AG04449 (cell line): Measurements from ENCODE around the gene FLNB.
A peak's percentile ranks its signal among the peaks of the same experiment; 100 is the strongest.
"Not testable (repeated sequence)": the region's sequence is repeated elsewhere in the genome, so short reads cannot be mapped to it uniquely, and the experiment has no call there.

Experiments
- CTCF ChIA-PET: fragments of 350-600 bp; formaldehyde crosslinking; extraction: SDS; loops from one replicate; lab custom pipeline; 2021; ENCODE audit warnings: antibody characterized with exemption; lab: Yijun Ruan, JAX
- POLR2A ChIA-PET: fragments of 400-600, 350-600 bp; formaldehyde crosslinking; extraction: SDS; loops from one replicate; lab custom pipeline; 2020; ENCODE audit warnings: antibody characterized with exemption, inconsistent platforms; lab: Yijun Ruan, JAX
- DNase-seq: peaks from one replicate; pipeline ENCODE4 v3.0.0-alpha.2; 2010; ENCODE audit warnings: low read depth, low spot score
- H3K4me3 ChIP-seq: 2 replicates; pipeline ENCODE4 v1.5.1; 2011; ENCODE audit warnings: low read depth, mild to moderate bottlenecking, control low read depth, low read length
- TF ChIP-seq, protein P1 (sequence below): IDR thresholded peaks from one replicate; pipeline ENCODE4 v1.5.1; 2011; ENCODE audit warnings: mild to moderate bottlenecking, moderate library complexity, low read length, control low read depth, inconsistent platforms; ENCODE audit not compliant: insufficient read depth; ENCODE audit errors: missing control alignments

FLNB gene

GRCh38 chr3:57983734-57984518 is 24.3 kb upstream of the FLNB start:
- TF ChIP-seq, protein P1, sequence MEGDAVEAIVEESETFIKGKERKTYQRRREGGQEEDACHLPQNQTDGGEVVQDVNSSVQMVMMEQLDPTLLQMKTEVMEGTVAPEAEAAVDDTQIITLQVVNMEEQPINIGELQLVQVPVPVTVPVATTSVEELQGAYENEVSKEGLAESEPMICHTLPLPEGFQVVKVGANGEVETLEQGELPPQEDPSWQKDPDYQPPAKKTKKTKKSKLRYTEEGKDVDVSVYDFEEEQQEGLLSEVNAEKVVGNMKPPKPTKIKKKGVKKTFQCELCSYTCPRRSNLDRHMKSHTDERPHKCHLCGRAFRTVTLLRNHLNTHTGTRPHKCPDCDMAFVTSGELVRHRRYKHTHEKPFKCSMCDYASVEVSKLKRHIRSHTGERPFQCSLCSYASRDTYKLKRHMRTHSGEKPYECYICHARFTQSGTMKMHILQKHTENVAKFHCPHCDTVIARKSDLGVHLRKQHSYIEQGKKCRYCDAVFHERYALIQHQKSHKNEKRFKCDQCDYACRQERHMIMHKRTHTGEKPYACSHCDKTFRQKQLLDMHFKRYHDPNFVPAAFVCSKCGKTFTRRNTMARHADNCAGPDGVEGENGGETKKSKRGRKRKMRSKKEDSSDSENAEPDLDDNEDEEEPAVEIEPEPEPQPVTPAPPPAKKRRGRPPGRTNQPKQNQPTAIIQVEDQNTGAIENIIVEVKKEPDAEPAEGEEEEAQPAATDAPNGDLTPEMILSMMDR = no peak
- H3K4me3 ChIP-seq = no peak overlapping the region
- ChIA-PET CTCF (interaction anchor here (1.3 to 1.4 kb wide), 2 partner anchors 22 to 24 kb away, joined by 4 to 6 read pairs; no protein-coding TSS in a partner anchor), POLR2A (no interaction called here)
- peak; percentile 67 for DNase-seq

DNA sequence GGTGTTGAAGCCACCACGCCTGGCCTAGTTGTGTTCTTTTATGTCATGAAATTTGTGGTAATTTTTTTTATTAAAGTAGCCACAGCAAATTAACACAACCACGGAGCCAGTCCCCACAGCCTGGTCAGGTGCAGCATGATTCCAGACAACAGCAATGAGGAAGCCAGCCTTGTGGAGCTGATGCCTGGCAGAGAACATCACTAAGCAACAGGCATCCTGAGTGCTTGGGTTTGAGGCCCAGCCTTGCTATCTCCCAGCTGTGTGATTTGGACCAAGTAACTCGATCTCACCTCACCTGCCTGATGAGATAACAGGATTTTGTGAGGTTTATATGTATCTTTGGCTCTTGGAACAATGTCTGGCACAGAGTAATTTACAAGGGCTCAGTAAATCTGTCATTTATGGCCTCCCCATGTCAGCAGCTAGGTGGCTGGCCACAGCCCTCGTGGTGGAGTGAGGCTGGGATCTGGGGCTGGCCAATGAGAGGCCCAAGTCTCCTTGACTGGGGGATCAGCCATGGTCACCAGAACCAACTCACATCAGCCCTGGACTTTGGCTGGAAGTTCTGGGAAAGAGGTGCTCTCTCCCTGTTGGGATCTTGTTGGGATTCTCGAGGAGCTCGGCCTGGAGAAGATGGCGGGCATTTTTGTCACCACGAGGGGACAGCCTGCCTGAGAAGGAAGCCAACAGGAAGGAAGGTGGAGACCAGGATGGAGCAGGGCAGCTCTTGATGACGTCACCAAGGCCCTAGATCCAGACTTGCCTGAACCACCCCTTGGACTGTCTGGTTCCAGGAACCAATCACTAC is 22.8 kb upstream of the FLNB start:
- POLR2A ChIA-PET = no interaction called here
- no peak overlapping the region for H3K4me3 ChIP-seq
- no peak for DNase-seq
- TF ChIP-seq, protein P1 = no peak
- CTCF ChIA-PET = interaction anchor here (0.7 kb wide), 1 partner anchor 8 kb away, joined by 3 read pairs; no protein-coding TSS in a partner anchor

GRCh38 chr3:57985984-57986246 is 22.3 kb upstream of the FLNB start:
- no peak overlapping the region for H3K4me3 ChIP-seq
- ChIA-PET POLR2A (no interaction called here), CTCF (no interaction called here)
- TF ChIP-seq, protein P1 = no peak
- no peak for DNase-seq

DNA sequence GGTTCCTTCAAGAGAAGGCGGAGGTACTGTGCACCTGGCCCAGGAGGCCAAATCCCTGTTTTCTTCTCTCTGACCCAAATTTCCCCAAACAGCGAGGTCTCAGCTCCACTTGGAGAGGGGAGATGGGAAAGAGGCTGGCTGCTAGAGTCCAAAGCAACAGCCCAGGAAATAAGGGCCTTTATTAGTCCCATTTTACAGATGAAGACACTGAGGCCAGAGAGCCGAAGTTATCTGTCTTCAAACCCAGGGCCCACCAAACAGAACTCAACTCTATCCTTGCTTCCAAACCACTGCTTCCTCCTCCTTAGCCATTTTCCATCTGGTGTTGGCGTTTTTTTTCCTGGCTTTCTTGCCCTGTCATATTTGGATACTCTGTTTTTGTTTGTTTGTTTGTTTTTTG is 22.0 kb upstream of the FLNB start:
- TF ChIP-seq, protein P1 = no peak
- POLR2A ChIA-PET = no interaction called here
- CTCF ChIA-PET = no interaction called here
- DNase-seq = no peak
- H3K4me3 ChIP-seq = no peak overlapping the region

DNA sequence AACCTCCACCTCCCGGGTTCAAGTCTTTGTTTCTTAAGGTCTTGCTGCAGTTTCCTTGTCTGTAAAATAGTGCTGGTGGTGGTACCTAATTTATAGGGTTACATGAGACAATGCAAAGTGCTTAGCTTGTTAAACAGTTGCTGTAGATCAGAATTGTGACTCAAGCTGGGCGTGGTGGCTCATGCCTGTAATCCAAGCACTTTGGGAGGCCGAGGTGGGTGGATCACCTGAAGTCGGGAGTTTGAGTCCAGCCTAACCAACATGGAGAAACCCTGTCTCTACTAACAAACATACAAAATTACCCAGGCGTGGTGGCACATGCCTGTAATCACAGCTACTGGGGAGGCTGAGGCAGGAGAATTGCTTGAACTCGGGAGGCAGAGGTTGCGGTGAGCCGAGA is 19.0 kb upstream of the FLNB start:
- POLR2A ChIA-PET = not testable (repeated sequence)
- CTCF ChIA-PET = interaction anchor here (1.3 kb wide), 1 partner anchor 17 kb away, joined by 3 read pairs; no protein-coding TSS in a partner anchor

DNA sequence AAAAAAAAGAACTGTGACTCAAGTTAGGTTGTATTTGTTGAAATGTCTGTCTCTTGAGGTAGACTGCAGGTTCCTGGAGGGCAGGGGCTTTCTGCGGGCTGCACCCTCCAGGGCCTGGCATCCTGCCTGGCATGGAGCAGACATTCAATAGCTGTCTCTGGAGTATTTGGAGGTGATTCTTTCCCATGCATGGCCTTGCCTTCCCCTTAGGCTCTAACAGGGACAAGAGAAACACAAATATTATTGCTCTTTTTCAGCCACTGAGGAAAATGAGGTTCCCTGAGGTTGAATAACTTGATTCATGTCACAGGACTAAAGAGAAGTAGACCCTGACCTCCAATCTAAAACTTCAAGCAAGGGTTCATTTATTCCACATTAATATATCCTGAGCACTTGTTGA is 18.6 kb upstream of the FLNB start:
- TF ChIP-seq, protein P1 = no peak
- ChIA-PET CTCF (interaction anchor here (1.3 kb wide), 1 partner anchor 17 kb away, joined by 3 read pairs; no protein-coding TSS in a partner anchor), POLR2A (no interaction called here)
- H3K4me3 ChIP-seq = no peak overlapping the region
- no peak for DNase-seq

More for the DNA sequence above, 19.0 kb upstream of the FLNB start:
- DNase-seq, H3K4me3 ChIP-seq: not testable (repeated sequence)
